GM18498 (cell line): ENCODE results near the gene CYP11A1.
A peak's percentile ranks its signal among the peaks of the same experiment; 100 is the strongest.
"Not testable (repeated sequence)": the region's sequence is repeated elsewhere in the genome, so short reads cannot be mapped to it uniquely, and the experiment has no call there.

Experiments used
- ATAC-seq: cut with Tn5 transposase; IDR thresholded peaks from one replicate; pipeline ENCODE4 v1.9.1; 2021; ENCODE audit warnings: mild to moderate bottlenecking, moderate library complexity; ENCODE audit not compliant: unreplicated experiment

CYP11A1 gene

DNA sequence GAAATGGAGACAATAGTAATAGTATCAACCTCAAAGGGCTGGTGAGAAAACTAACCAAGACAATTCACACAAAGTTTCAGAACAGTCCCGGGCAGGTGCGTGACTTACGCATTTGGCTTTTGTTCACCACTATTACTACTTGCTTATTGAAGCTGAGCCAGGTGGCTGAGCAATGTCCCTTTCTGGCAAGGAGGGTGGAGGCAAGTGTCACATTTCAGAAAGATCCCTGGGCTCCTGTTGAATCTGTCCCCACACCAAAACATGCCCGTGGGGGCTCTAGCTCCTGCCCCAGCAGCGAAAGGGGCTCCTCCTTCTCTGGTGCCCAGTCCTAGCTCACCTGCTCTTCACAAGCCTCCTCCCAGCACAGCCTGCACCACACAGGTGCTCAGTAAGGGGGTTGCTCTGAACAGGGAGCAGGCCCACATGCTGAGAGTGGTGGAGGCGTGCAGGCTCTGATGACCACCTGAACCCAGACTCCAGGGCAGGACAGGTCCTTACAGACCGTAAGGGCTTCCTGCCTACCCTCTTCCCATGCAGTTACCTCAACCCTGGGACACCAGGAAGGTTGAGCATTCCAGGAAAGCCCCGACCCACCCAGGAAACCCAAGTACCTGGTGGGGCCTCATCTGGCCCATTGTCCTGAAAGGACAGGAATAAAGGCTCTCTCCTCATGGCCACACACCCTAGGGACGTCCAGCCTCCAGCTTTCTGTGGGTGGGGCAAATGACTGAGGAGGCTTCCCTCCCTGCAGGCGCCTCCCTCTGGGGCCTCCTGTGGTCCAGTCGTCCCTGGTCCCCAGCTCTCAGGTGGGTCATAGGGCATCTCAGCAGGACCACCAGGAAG is 33.7 kb upstream of the CYP11A1 start:
- ATAC-seq, result no peak

GRCh38 chr15:74400313-74400860 is 32.9 kb upstream of the CYP11A1 start:
- ATAC-seq, result no peak

DNA sequence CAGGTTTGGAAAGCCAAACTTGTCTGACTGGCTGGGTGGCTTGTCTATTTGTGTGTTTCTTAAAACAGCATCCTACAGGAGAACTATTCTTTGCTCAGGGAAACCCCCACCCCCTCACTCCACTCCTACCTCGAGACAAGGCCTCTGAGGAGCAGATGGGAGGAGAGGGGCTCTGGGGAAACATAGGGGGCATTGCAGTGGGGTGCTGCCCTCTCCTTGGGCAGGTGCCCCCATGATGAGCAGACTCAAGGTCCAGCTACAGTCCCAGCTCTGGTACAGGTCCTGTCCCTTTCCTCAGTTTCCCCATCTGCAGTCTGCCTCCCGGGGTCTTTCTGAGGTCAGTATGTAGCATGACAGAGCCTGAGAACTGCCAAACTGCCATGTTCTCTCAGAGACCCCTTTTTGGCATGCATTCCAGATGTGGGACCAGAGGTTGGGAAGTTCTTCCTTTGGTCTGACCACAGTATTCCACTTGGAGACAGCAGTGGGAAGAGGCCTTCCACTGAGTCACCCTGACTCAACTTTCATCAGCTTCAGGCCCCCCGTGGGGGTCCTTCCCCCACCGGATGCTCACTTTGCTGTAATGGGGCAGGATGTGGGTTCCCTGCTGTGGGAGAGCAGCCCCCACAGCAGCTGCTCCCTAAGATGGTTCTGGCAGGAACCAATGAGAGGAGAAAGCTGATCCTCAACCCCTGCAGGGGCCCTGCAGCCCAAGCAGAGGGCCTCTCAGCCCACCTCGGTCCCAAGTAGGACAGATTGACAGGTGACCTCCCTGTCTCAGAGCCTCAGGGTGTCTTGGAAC is 32.3 kb upstream of the CYP11A1 start:
- no peak for ATAC-seq

DNA sequence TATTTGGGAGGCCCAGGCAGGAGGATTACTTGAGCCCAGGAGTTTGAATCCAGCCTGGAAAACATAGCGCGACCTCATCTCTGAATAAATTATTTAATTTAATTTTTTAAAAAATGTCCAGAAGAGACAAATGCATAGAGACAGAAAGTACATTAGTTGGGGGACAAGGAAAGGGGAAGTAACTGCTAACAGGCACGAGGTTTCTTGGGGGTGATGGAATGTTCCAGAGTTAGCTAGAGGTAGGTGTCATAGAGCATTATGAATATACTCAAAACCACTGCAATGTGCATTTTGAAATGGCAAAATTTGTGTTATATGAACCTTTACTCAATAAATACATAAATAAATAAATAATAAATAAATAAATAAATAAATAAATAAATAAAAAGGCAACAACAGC is 31.7 kb upstream of the CYP11A1 start:
- ATAC-seq, result no peak

- no peak for ATAC-seq
These were observed 30.7 kb upstream of the CYP11A1 start for GRCh38 chr15:74398183-74398582.

DNA sequence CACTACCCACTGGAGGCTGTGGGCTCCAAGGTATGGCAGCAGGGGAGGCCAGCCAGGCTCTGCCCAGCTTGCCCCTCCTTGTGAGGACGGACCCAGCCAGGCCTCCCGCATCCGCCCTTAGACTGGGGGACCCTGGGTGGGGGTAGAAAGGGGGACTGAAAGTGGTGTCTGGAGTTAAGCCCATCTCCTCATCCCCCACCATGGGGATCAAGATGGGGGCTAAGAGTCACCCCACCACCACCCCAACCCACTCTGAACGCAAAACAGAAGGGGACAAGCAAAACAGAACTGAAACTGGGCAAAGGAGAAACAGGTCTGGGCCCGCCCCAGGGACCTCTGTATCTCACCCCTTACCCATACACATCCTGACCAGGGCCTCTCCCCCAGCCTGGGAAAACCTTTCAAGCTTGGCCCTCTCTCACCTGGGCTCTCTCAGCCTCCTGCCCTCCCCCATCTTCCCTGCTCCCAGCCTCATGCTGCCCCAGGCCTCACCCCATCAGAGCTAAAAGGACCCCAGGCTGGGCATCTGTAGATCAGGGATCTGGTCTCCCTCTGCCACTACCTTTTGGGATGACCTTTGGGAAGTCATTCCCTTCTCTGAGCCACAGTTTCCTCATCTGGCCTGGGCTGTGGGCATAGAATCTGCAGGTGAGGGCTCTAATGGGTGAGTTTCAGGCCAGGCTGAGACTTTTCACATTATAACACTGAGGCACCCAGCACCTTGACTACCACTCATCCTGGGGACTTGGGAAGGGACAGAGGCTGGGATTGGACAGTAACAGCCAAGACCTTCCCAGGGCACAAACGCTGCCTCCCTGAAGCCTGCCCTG is 30.0 kb upstream of the CYP11A1 start:
- ATAC-seq, result peak; percentile 22

DNA sequence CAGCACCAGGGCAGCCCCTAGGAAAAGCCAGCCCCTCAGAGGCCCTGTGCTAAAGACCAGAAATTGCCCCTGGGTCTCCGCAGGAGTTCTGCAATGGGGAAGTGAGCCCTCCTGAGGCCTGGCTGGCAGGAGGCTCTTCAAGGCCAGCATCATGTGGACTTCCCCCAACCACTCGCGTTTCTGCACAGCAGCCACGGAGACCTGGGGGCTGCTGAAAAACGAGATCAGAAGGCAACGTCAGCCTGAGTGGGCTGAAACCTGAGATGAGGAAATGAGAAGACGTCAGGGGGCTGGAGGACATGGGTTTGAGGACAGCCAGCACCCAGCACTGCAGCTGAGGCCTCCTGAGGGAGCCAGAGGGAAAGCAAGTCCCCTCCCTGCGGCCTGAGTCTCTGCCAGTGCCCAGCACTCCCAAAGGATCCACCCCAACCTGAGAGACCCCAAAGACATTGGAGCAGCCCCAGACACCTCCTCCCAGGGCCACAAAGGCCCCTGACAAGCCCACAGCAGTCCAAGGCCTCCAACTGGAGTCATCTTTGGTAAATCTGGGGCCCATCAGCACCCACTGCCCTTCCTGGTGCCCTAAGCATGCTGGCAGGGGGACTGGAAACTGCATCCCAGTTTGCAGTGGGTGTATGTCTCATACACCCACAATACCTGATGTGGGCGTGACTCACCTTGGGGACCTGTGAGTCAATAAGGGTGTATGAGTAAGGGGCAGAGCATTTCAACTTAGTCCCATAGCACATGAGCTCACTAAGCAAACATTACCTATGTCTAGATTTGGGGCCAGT is 29.2 kb upstream of the CYP11A1 start:
- peak; percentile 40 for ATAC-seq

GRCh38 chr15:74396146-74396438 is 28.6 kb upstream of the CYP11A1 start:
- peak; percentile 1 for ATAC-seq

GRCh38 chr15:74395319-74396145 is 28.1 kb upstream of the CYP11A1 start:
- no peak for ATAC-seq

GRCh38 chr15:74394090-74394846 is 26.8 kb upstream of the CYP11A1 start:
- no peak for ATAC-seq

GRCh38 chr15:74393423-74393822 is 26.0 kb upstream of the CYP11A1 start:
- no peak for ATAC-seq

- ATAC-seq, result no peak
These were observed 25.5 kb upstream of the CYP11A1 start for GRCh38 chr15:74392902-74393301.

DNA sequence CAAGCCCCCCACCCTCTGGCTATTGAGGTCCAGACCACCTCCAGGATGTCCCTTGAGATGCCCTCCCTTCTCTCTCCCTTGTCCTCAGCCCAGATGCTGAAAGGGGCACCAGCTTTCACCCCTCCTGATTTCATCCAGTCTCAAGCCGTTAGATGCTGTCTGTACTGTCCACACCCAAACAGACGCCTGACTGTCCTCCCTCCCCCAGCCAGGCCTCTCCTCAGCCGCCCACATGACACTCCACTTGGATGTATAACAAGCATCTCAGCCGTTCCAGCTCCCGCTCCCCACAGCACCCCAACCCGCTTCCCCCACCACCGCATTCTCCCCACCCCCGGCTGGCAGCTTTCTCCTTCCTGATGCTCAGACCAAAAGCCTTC is 25.0 kb upstream of the CYP11A1 start:
- no peak for ATAC-seq

GRCh38 chr15:74391582-74392450 is 24.4 kb upstream of the CYP11A1 start:
- no peak for ATAC-seq

- ATAC-seq, result no peak
These were observed 23.3 kb upstream of the CYP11A1 start for GRCh38 chr15:74390647-74391288.

GRCh38 chr15:74390049-74390646 is 22.7 kb upstream of the CYP11A1 start:
- not testable (repeated sequence) for ATAC-seq
